GM18511 (cell line): ENCODE results near the gene KRI1.
"Not testable (repeated sequence)": the region's sequence is repeated elsewhere in the genome, so short reads cannot be mapped to it uniquely, and the experiment has no call there.

Experiments
- ATAC-seq: cut with Tn5 transposase; IDR thresholded peaks from one replicate; pipeline ENCODE4 v1.9.1; 2021; ENCODE audit warnings: mild to moderate bottlenecking, moderate library complexity; ENCODE audit not compliant: unreplicated experiment

The KRI1 gene

GRCh38 chr19:10550336-10550735 is 15.5 kb downstream of the KRI1 start:
- ATAC-seq: no peak

- ATAC-seq: no peak
Measured at GRCh38 chr19:10549733-10550132, 16.1 kb downstream of the KRI1 start.

GRCh38 chr19:10548746-10549276 is 17.0 kb downstream of the KRI1 start:
- no peak for ATAC-seq

GRCh38 chr19:10546817-10547216 is 19.0 kb downstream of the KRI1 start:
- ATAC-seq: no peak

GRCh38 chr19:10544753-10545251 is 21.0 kb downstream of the KRI1 start:
- no peak for ATAC-seq

GRCh38 chr19:10544242-10544752 is 21.5 kb downstream of the KRI1 start:
- no peak for ATAC-seq

GRCh38 chr19:10543420-10544241 is 22.2 kb downstream of the KRI1 start, which contains the start of gene ATG4D:
Gene ATG4D, plus strand, starts transcription at chr19:10543904. Its CDS starts 187 bp downstream, at chr19:10544091.
- peak; percentile 77 for ATAC-seq

GRCh38 chr19:10543059-10543419 is 22.8 kb downstream of the KRI1 start:
- ATAC-seq: no peak

- ATAC-seq: not testable (repeated sequence)
Measured at GRCh38 chr19:10539016-10539415, 26.8 kb downstream of the KRI1 start.

GRCh38 chr19:10538204-10538983 is 27.4 kb downstream of the KRI1 start:
- ATAC-seq: no peak

- no peak for ATAC-seq
Measured at GRCh38 chr19:10537668-10538067, 28.1 kb downstream of the KRI1 start.

- no peak for ATAC-seq
Measured at GRCh38 chr19:10535613-10536012, 30.2 kb downstream of the KRI1 start.

GRCh38 chr19:10533646-10534386 is 32.0 kb downstream of the KRI1 start:
- no peak for ATAC-seq

GRCh38 chr19:10532457-10532856 is 33.4 kb downstream of the KRI1 start:
- ATAC-seq: no peak

GRCh38 chr19:10526887-10527286 is 38.9 kb downstream of the KRI1 start:
- not testable (repeated sequence) for ATAC-seq

- no peak for ATAC-seq
Measured at GRCh38 chr19:10525636-10526035, 40.2 kb downstream of the KRI1 start.

- ATAC-seq: no peak
Measured at GRCh38 chr19:10523135-10523636, 42.6 kb downstream of the KRI1 start.

GRCh38 chr19:10521461-10522171 is 44.2 kb downstream of the KRI1 start:
- ATAC-seq: no peak

- ATAC-seq: no peak
Measured at GRCh38 chr19:10520652-10521318, 45.0 kb downstream of the KRI1 start.
